Measurements from ENCODE around the gene CLASP2. TPM values are rescaled to one million over a fixed set of nuclear protein-coding genes. Genes with fewer than 3 reads are reported as not detected.

The CLASP2 gene
- total and polyA plus RNA-seq, 2 of the 4 experiments (the other 2 are of a cell fraction): 11.9 to 49.1 TPM

GRCh38 chr3:33488683-33489082 is 229.4 kb downstream of the CLASP2 start:
- in situ Hi-C loops (cut with MboI; ENCODE audit: low sequenced_read_pairs): no loop called here
- no peak overlapping the region for H3K14ac ChIP-seq (replicated peaks; ENCODE audit: low read depth, low read length)
- intact Hi-C loops (cut with micrococcal nuclease): no loop called here
- DNase-seq: no peak
- no peak overlapping the region for H4K91ac ChIP-seq (ENCODE audit: insufficient read depth, low read depth, low read length)
- no peak for TF ChIP-seq RFX5 (IDR thresholded peaks at IDR 0.05; ENCODE audit: low read depth, low read length)
- TF ChIP-seq BHLHE40 (IDR thresholded peaks at IDR 0.05; ENCODE audit: low read depth, low read length): no peak
- no peak for TF ChIP-seq USF2 (IDR thresholded peaks at IDR 0.05; ENCODE audit: low read depth, low read length)
- H3K4me2 ChIP-seq (ENCODE audit: low read depth, low read length): no peak overlapping the region
- no peaks in the 10 kb centered on the region for H3K36me3 ChIP-seq (ENCODE audit: control insufficient read depth, insufficient read depth, low read length)
- H4K8ac ChIP-seq (ENCODE audit: low read depth in 2 of 2, low read length in 2 of 2): no peak overlapping the region
- no peak overlapping the region for H3K9ac ChIP-seq (ENCODE audit: low read depth, low read length)
- WGBS, 2 experiments (ENCODE audit: extremely low coverage in 2 of 2, insufficient read length in 1 of 2): no CpG with 5 or more reads among the region's 1 CpG
- H3K9me3 ChIP-seq (ENCODE audit: control insufficient read depth, insufficient read depth, low read length): no peaks in the 10 kb centered on the region
- H3K4ac ChIP-seq (ENCODE audit: low read depth, low read length): no peak overlapping the region
- H2BK20ac ChIP-seq (ENCODE audit: low read depth, low read length): no peak overlapping the region
- no peak overlapping the region for H2AK9ac ChIP-seq (replicated peaks; ENCODE audit: low read depth, low read length, poor library complexity)
- no peak overlapping the region for H2BK120ac ChIP-seq (ENCODE audit: low read depth, low read length)
- no peaks in the 10 kb centered on the region for H4K20me1 ChIP-seq (ENCODE audit: insufficient read depth, low read length)
- H2AFZ ChIP-seq (replicated peaks; ENCODE audit: low read length, poor library complexity): no peak overlapping the region
- dilution Hi-C loops (cut with HindIII; ENCODE audit: low sequenced_read_pairs, unreplicated experiment): no loop called here
- H2BK15ac ChIP-seq (ENCODE audit: low read depth, low read length): no peak overlapping the region
- no peak overlapping the region for H2BK5ac ChIP-seq (ENCODE audit: low read depth, low read length, poor library complexity, severe bottlenecking)
- no peak overlapping the region for H2AK5ac ChIP-seq (ENCODE audit: low read depth, low read length)
- no peaks in the 10 kb centered on the region for H3K79me1 ChIP-seq (ENCODE audit: low read depth in 1 of 2, low read length in 2 of 2)
- H3K23ac ChIP-seq (ENCODE audit: low read depth, low read length): no peak overlapping the region
- no peak overlapping the region for H4K5ac ChIP-seq (ENCODE audit: low read depth, low read length)
- H3K4me3 ChIP-seq (ENCODE audit: insufficient read depth, low read depth, low read length): no peak overlapping the region
- no peaks in the 10 kb centered on the region for H3K9me1 ChIP-seq (ENCODE audit: insufficient read depth, low read length)
- POLR2A ChIA-PET (ENCODE audit: unreplicated experiment): no interaction called here
- no peak overlapping the region for H3K27ac ChIP-seq (ENCODE audit: insufficient read depth, low read length)
- no peak for ATAC-seq (ENCODE audit: low read depth)
- BruUV-seq (replicated peaks): no TSS peak
- H3K56ac ChIP-seq (ENCODE audit: extremely low read depth, insufficient read depth, low read length): no peak overlapping the region
- H3K18ac ChIP-seq (ENCODE audit: low read depth, low read length): no peak overlapping the region
- CTCF ChIA-PET: no interaction called here
- no peaks in the 10 kb centered on the region for H3K4me1 ChIP-seq (ENCODE audit: control insufficient read depth, insufficient read depth, low read length)
- H3K27me3 ChIP-seq (ENCODE audit: control insufficient read depth, insufficient read depth, low read length): no peaks in the 10 kb centered on the region

Data from IMR-90 (cell line).